Peyer's patch (tissue), 4 donors: Measurements from ENCODE around the gene ADARB1.

ENCODE experiments used
- POLR2A ChIP-seq, 2 donors: fragments of 450-650 bp; IDR thresholded peaks; one replicate each; pipeline ENCODE4 v1.5.1; 2017; ENCODE audit warnings: antibody characterized with exemption in 2 of 2, mild to moderate bottlenecking in 2 of 2, moderate library complexity in 2 of 2
- TF ChIP-seq, protein P1 (sequence below), 6 experiments: fragments of 450-650 bp in 4 of 6; fragments of 200-600 bp in 2 of 6; sonication (generic) in 1 of 6; IDR thresholded peaks; one replicate each; pipeline ENCODE4 v1.5.1; 2017 to 2019; ENCODE audit warnings: antibody characterized with exemption in 6 of 6, mild to moderate bottlenecking in 3 of 6, moderate library complexity in 1 of 6

DNA sequence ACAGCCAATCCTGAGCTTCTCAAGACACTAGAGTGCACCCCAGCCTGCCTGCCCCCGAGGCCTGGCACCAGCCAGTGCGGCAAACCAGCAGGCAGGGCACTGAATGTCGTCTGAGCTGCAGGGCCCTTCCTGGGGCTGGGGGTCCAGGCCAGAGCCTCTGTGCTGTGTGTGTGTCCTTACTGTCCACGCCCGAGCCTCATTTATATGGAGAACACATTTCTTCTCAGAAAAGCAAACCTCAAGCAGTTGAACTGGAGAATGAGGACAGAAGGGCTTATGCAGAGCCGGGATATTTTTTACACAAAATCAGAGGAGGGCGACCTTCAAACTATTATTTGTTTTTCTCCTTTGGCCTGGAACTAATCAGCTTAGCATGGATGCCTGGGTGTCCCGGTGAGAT lies 160.6 kb downstream of the ADARB1 start:
- TF ChIP-seq, protein P1, sequence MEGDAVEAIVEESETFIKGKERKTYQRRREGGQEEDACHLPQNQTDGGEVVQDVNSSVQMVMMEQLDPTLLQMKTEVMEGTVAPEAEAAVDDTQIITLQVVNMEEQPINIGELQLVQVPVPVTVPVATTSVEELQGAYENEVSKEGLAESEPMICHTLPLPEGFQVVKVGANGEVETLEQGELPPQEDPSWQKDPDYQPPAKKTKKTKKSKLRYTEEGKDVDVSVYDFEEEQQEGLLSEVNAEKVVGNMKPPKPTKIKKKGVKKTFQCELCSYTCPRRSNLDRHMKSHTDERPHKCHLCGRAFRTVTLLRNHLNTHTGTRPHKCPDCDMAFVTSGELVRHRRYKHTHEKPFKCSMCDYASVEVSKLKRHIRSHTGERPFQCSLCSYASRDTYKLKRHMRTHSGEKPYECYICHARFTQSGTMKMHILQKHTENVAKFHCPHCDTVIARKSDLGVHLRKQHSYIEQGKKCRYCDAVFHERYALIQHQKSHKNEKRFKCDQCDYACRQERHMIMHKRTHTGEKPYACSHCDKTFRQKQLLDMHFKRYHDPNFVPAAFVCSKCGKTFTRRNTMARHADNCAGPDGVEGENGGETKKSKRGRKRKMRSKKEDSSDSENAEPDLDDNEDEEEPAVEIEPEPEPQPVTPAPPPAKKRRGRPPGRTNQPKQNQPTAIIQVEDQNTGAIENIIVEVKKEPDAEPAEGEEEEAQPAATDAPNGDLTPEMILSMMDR (IDR thresholded peaks at IDR 0.05) = no peak
- no peak for TF ChIP-seq POLR2A (IDR thresholded peaks at IDR 0.05)
